NB4 (cell line): ENCODE data around the gene NOTUM.

Experiments
- CTCF ChIP-seq: IDR thresholded peaks from one replicate; pipeline ENCODE4 v1.5.1; 2012; ENCODE audit warnings: low read depth, low read length
- MAX ChIP-seq: IDR thresholded peaks from 2 replicates; pipeline ENCODE4 v1.6.1; 2011; ENCODE audit warnings: low read depth, low read length
- MYC ChIP-seq: IDR thresholded peaks from 2 replicates; pipeline ENCODE4 v1.6.1; 2011; ENCODE audit warnings: low read depth, low read length
- POLR2A ChIP-seq: IDR thresholded peaks from 2 replicates; pipeline ENCODE4 v1.6.1; 2011; ENCODE audit warnings: mild to moderate bottlenecking; ENCODE audit not compliant: insufficient read length; ENCODE audit errors: extremely low read depth

DNA sequence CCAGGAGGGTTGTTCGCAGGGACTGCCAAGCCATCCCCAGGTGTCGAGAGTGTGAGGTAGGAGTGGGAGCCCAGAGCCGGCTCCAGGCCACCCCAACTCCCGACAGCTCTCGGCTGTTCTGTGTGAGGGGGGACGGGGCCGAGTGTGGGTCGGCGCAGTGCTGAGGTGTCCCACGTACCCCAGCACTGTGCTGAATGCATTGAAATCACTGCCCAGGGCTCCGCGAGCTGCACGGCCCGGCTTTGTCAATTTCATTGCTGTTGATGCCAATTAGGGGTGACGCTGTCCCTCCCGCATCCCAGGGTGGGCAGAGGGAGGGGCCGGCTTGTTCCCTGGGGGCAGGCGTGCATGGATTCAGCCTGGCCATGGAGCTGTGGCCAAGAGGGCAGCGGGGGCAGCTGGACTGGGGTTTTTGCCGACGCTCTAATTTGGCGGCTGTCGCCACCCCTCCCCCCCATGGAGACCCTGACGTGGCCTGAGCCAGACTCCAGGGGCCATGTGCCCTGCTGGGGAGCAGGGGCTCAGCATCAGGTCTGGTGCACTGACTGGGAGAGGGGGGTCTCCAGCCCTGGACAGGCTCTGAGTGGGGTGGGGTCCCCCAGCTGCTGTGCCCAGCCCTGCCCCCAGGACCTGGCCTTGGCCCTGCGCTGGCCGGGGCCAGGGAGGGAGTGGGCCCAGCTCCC, 47.4 kb upstream of the NOTUM start:
- no peak for TF ChIP-seq CTCF
- no peak for TF ChIP-seq POLR2A
- TF ChIP-seq MAX, result no peak
- no peak for TF ChIP-seq MYC
